ENCODE data around the gene PCDHGA3. TPM values are rescaled to one million over a fixed set of nuclear protein-coding genes. Genes with fewer than 3 reads are reported as not detected.

PCDHGA3 gene
- polyA plus RNA-seq, 1 donor (not counting 4 experiments of a cell fraction or from before 2014, with no cell fraction given), result 0.03 TPM

- DNase-seq (ENCODE audit: low read depth, low spot score), result no peak
- Histone ChIP-seq H2AFZ (ENCODE audit: control insufficient read depth, low read length) (no peak overlapping the region), H3K27ac (ENCODE audit: control insufficient read depth, insufficient read depth, low read length) (no peak overlapping the region), H3K9ac (ENCODE audit: control insufficient read depth, extremely low read depth, insufficient read depth, low read length) (no peak overlapping the region), H3K4me2 (ENCODE audit: control insufficient read depth, extremely low read depth, insufficient read depth, low read depth, low read length) (no peak overlapping the region), H3K4me3 (ENCODE audit: control insufficient read depth in 2 of 3, extremely low read depth in 1 of 3, insufficient read depth in 2 of 3, low read depth in 1 of 3, low read length in 3 of 3) (no peak overlapping the region), H3K79me2 (ENCODE audit: control insufficient read depth, insufficient read depth, low read length) (no peaks in the 10 kb centered on the region), H3K9me1 (ENCODE audit: control insufficient read depth, extremely low read depth, insufficient read depth, low read length) (no peaks in the 10 kb centered on the region), H4K20me1 (ENCODE audit: control insufficient read depth, extremely low read depth, insufficient read depth, low read length) (no peaks in the 10 kb centered on the region), H3K9me3 (ENCODE audit: control insufficient read depth, low read depth, low read length) (peaks cover 16% of the 10 kb centered on the region), H3K4me1 (ENCODE audit: control insufficient read depth, extremely low read depth, insufficient read depth, low read length) (no peaks in the 10 kb centered on the region), H3K27me3 (ENCODE audit: control insufficient read depth, extremely low read depth, insufficient read depth, low read length) (peaks cover 11% of the 10 kb centered on the region), H3K36me3 (ENCODE audit: control insufficient read depth in 2 of 2, extremely low read depth in 1 of 2, insufficient read depth in 2 of 2, low read length in 2 of 2) (no peaks in the 10 kb centered on the region)
- no peak for FAIRE-seq
- dilution Hi-C loops (cut with MboI; ENCODE audit: extremely low pct_ligation_motif_present, low sequenced_read_pairs), result no loop called here
- TF ChIP-seq CTCF (optimal IDR thresholded peaks at IDR 0.05 in 1 of 3, IDR thresholded peaks at IDR 0.05 in 1 of 3, conservative IDR thresholded peaks at IDR 0.05 in 1 of 3; ENCODE audit: extremely low read depth in 1 of 3, insufficient read depth in 2 of 3, low read length in 3 of 3), result no peak
- no peak for TF ChIP-seq EZH2 (IDR thresholded peaks at IDR 0.05; ENCODE audit: low read length)
Measured at GRCh38 chr5:141342773-141343172, 856 bp upstream of the PCDHGA3 start.

- TF ChIP-seq CTCF (optimal IDR thresholded peaks at IDR 0.05 in 1 of 3, IDR thresholded peaks at IDR 0.05 in 1 of 3, conservative IDR thresholded peaks at IDR 0.05 in 1 of 3; ENCODE audit: extremely low read depth in 1 of 3, insufficient read depth in 2 of 3, low read length in 3 of 3) (no peak), EZH2 (IDR thresholded peaks at IDR 0.05; ENCODE audit: low read length) (no peak)
- H3K9ac ChIP-seq (ENCODE audit: control insufficient read depth, extremely low read depth, insufficient read depth, low read length), result no peak overlapping the region
- H3K9me3 ChIP-seq (ENCODE audit: control insufficient read depth, low read depth, low read length), result peaks cover 14% of the 10 kb centered on the region
- FAIRE-seq (no peak), DNase-seq (ENCODE audit: low read depth, low spot score) (no peak)
- peak overlapping the region; percentile 14 for H3K4me2 ChIP-seq (ENCODE audit: control insufficient read depth, extremely low read depth, insufficient read depth, low read depth, low read length)
- peak overlapping the region in 1 of 3 experiments; percentile 13 for H3K4me3 ChIP-seq (ENCODE audit: control insufficient read depth in 2 of 3, extremely low read depth in 1 of 3, insufficient read depth in 2 of 3, low read depth in 1 of 3, low read length in 3 of 3)
- H3K27me3 ChIP-seq (ENCODE audit: control insufficient read depth, extremely low read depth, insufficient read depth, low read length), result peaks cover 6% of the 10 kb centered on the region
- H2AFZ ChIP-seq (ENCODE audit: control insufficient read depth, low read length), result peak overlapping the region; percentile 26
- H3K79me2 ChIP-seq (ENCODE audit: control insufficient read depth, insufficient read depth, low read length), result no peaks in the 10 kb centered on the region
- no peaks in the 10 kb centered on the region for H3K9me1 ChIP-seq (ENCODE audit: control insufficient read depth, extremely low read depth, insufficient read depth, low read length)
- dilution Hi-C loops (cut with MboI; ENCODE audit: extremely low pct_ligation_motif_present, low sequenced_read_pairs), result no loop called here
- H4K20me1 ChIP-seq (ENCODE audit: control insufficient read depth, extremely low read depth, insufficient read depth, low read length), result no peaks in the 10 kb centered on the region
- H3K27ac ChIP-seq (ENCODE audit: control insufficient read depth, insufficient read depth, low read length), result no peak overlapping the region
- no peaks in the 10 kb centered on the region for H3K36me3 ChIP-seq (ENCODE audit: control insufficient read depth in 2 of 2, extremely low read depth in 1 of 2, insufficient read depth in 2 of 2, low read length in 2 of 2)
- H3K4me1 ChIP-seq (ENCODE audit: control insufficient read depth, extremely low read depth, insufficient read depth, low read length), result no peaks in the 10 kb centered on the region
Measured at GRCh38 chr5:141343953-141344463, 379 bp downstream of the PCDHGA3 start.
